H1 (cell line): Measurements from ENCODE around the gene LRRN1. TPM values are rescaled to one million over a fixed set of nuclear protein-coding genes. Genes with fewer than 3 reads are reported as not detected.
A peak's percentile ranks its signal among the peaks of the same experiment; 100 is the strongest.

Source experiments
- CTCF ChIA-PET: fragments of 300-600 bp; sonication (Branson Sonifier 250); formaldehyde crosslinking; loops from one replicate; lab custom pipeline; 2021; ENCODE audit not compliant: partially characterized antibody; lab: Charles Lee
- POLR2A ChIA-PET: fragments of 300-600 bp; sonication (Branson Sonifier 250); formaldehyde crosslinking; loops from one replicate; lab custom pipeline; 2021; ENCODE audit warnings: inconsistent platforms; ENCODE audit not compliant: partially characterized antibody; lab: Charles Lee
- DNase-seq, 2 experiments: peaks; one replicate each; pipeline versions ENCODE4 v3.0.0 to v3.0.0-alpha.2; 2010 to 2022; ENCODE audit warnings: low spot score in 2 of 2, low read depth in 1 of 2, mixed read lengths in 1 of 2
- FAIRE-seq: peaks from 2 replicates; lab custom pipeline; 2011; peaks lifted over from hg19 to GRCh38; lab: Jason Lieb, UNC
- H2AFZ ChIP-seq: 2 replicates; pipeline ENCODE4 v1.8.1; 2012; ENCODE audit warnings: low read length, inconsistent platforms
- H2AK5ac ChIP-seq: 2 replicates; pipeline ENCODE4 v1.6.1; 2013; ENCODE audit warnings: low read depth, low read length
- H2BK120ac ChIP-seq: replicated peaks from 2 replicates; pipeline ENCODE3; 2013; ENCODE audit warnings: low read depth, low read length, inconsistent platforms
- H2BK12ac ChIP-seq: 2 replicates; pipeline ENCODE4 v1.6.1; 2013; ENCODE audit warnings: low read depth, low read length
- H2BK15ac ChIP-seq: 2 replicates; pipeline ENCODE4 v1.6.1; 2013; ENCODE audit warnings: low read length
- H2BK20ac ChIP-seq: 2 replicates; pipeline ENCODE4 v1.6.1; 2013; ENCODE audit warnings: low read length
- H2BK5ac ChIP-seq: 2 replicates; pipeline ENCODE4 v1.6.1; 2013; ENCODE audit warnings: low read depth, low read length
- H3K14ac ChIP-seq: 2 replicates; pipeline ENCODE4 v1.6.1; 2013; ENCODE audit warnings: inconsistent platforms; ENCODE audit not compliant: insufficient read length
- H3K18ac ChIP-seq: 2 replicates; pipeline ENCODE4 v1.6.1; 2013; ENCODE audit warnings: low read length; ENCODE audit errors: extremely low read depth
- H3K23ac ChIP-seq: 2 replicates; pipeline ENCODE4 v1.6.1; 2013; ENCODE audit warnings: inconsistent platforms; ENCODE audit not compliant: insufficient read length
- H3K23me2 ChIP-seq: 2 replicates; pipeline ENCODE4 v1.6.1; 2013; ENCODE audit warnings: low read depth, low read length
- H3K27ac ChIP-seq: 2 replicates; pipeline ENCODE4 v1.6.1; 2011; ENCODE audit warnings: low read depth, low read length, inconsistent platforms
- H3K27me3 ChIP-seq, 4 experiments: replicated peaks in 1 of 4; 1 replicate in 1 of 4; 2 replicates in 3 of 4; pipeline versions ENCODE4 v1.6.1 to v1.8.1; 2011 to 2013; ENCODE audit warnings: low read length in 3 of 4, mild to moderate bottlenecking in 3 of 4, inconsistent platforms in 2 of 4, mixed read lengths in 2 of 4, moderate library complexity in 1 of 4; ENCODE audit not compliant: control insufficient read depth in 3 of 4, insufficient read depth in 3 of 4; ENCODE audit errors: extremely low read depth in 1 of 4
- H3K36me3 ChIP-seq, 4 experiments: 2 replicates each; pipeline versions ENCODE4 v1.6.1 to v1.8.1; 2011 to 2013; ENCODE audit warnings: mild to moderate bottlenecking in 4 of 4, low read length in 3 of 4, moderate library complexity in 2 of 4, control low read depth in 1 of 4, inconsistent platforms in 1 of 4; ENCODE audit not compliant: insufficient read depth in 4 of 4, control insufficient read depth in 2 of 4
- H3K4ac ChIP-seq: replicated peaks from 2 replicates; pipeline ENCODE3; 2013; ENCODE audit warnings: low read length, low read depth, mixed read lengths, inconsistent platforms; ENCODE audit not compliant: insufficient read length
- H3K4me1 ChIP-seq, 4 experiments: replicated peaks in 1 of 4; 1 replicate in 1 of 4; 2 replicates in 3 of 4; pipeline versions ENCODE4 v1.6.1 to v1.8.1; 2011 to 2013; ENCODE audit warnings: low read length in 3 of 4, inconsistent platforms in 2 of 4, mixed read lengths in 1 of 4; ENCODE audit not compliant: insufficient read depth in 4 of 4, control insufficient read depth in 3 of 4
- H3K4me2 ChIP-seq, 2 experiments: 2 replicates each; pipeline versions ENCODE4 v1.6.1 to v1.8.1; 2011 to 2013; ENCODE audit warnings: low read depth in 2 of 2, low read length in 2 of 2, control low read depth in 1 of 2, inconsistent platforms in 1 of 2, mild to moderate bottlenecking in 1 of 2; ENCODE audit not compliant: insufficient read depth in 1 of 2
- H3K4me3 ChIP-seq, 4 experiments: fragments of 200-600, 300-600 bp in 1 of 4; sonication (generic), shearing (Covaris generic), sonication (Bioruptor Twin) in 1 of 4; 2 replicates each; pipeline versions ENCODE4 v1.5.1 to v1.8.1; 2011 to 2016; ENCODE audit warnings: low read length in 4 of 4, low read depth in 3 of 4, control low read depth in 2 of 4, inconsistent platforms in 2 of 4, mild to moderate bottlenecking in 2 of 4, mixed read lengths in 1 of 4, moderate library complexity in 1 of 4; ENCODE audit not compliant: insufficient read depth in 2 of 4; ENCODE audit errors: extremely low read depth in 1 of 4
- H3K56ac ChIP-seq: replicated peaks from 2 replicates; pipeline ENCODE3; 2013; ENCODE audit warnings: low read depth, mild to moderate bottlenecking, mixed read lengths, low read length, inconsistent platforms; ENCODE audit not compliant: insufficient read length
- H3K79me1 ChIP-seq: 2 replicates; pipeline ENCODE4 v1.6.1; 2013; ENCODE audit warnings: low read depth, low read length, control low read depth
- H3K79me2 ChIP-seq, 2 experiments: 2 replicates each; pipeline versions ENCODE4 v1.6.1 to v1.8.1; 2012 to 2013; ENCODE audit warnings: low read length in 2 of 2, mild to moderate bottlenecking in 2 of 2, inconsistent platforms in 1 of 2; ENCODE audit not compliant: insufficient read depth in 2 of 2, control insufficient read depth in 1 of 2
- H3K9ac ChIP-seq, 4 experiments: replicated peaks in 1 of 4; 1 replicate in 1 of 4; 2 replicates in 3 of 4; pipeline versions ENCODE4 v1.6.1 to v1.8.1; 2011 to 2013; ENCODE audit warnings: low read depth in 3 of 4, low read length in 3 of 4, control low read depth in 2 of 4, mild to moderate bottlenecking in 2 of 4, moderate library complexity in 2 of 4, inconsistent platforms in 1 of 4; ENCODE audit errors: extremely low read depth in 1 of 4
- H3K9me3 ChIP-seq, 2 experiments: 2 replicates each; pipeline versions ENCODE4 v1.6.1 to v1.8.1; 2012 to 2013; ENCODE audit warnings: mild to moderate bottlenecking in 2 of 2, moderate library complexity in 2 of 2, control low read depth in 1 of 2, inconsistent platforms in 1 of 2, low read depth in 1 of 2, low read length in 1 of 2, mixed read lengths in 1 of 2; ENCODE audit not compliant: insufficient read depth in 2 of 2
- H4K20me1 ChIP-seq, 2 experiments: replicated peaks in 1 of 2; 2 replicates each; pipeline versions ENCODE3 to v1.8.1; 2011 to 2013; ENCODE audit warnings: inconsistent platforms in 2 of 2, low read length in 2 of 2, mild to moderate bottlenecking in 1 of 2; ENCODE audit not compliant: insufficient read depth in 2 of 2, control insufficient read depth in 1 of 2
- H4K5ac ChIP-seq: 2 replicates; pipeline ENCODE4 v1.6.1; 2013; ENCODE audit warnings: low read length, low read depth, mixed read lengths, inconsistent platforms; ENCODE audit not compliant: insufficient read length
- H4K8ac ChIP-seq: 2 replicates; pipeline ENCODE4 v1.8.0; 2013; ENCODE audit warnings: mild to moderate bottlenecking, moderate library complexity, low read length, inconsistent platforms; ENCODE audit not compliant: insufficient read depth; ENCODE audit errors: extremely low read depth
- H4K91ac ChIP-seq: replicated peaks from 2 replicates; pipeline ENCODE3; 2013; ENCODE audit warnings: low read length, mixed read lengths, inconsistent platforms; ENCODE audit not compliant: insufficient read length
- CHD1 ChIP-seq: IDR thresholded peaks from 2 replicates; pipeline ENCODE4 v1.6.1; 2012; ENCODE audit warnings: low read depth, low read length, improper control_type of control experiment
- HDAC2 ChIP-seq, 2 experiments: fragments of 300-600 bp in 1 of 2; sonication (generic) in 1 of 2; IDR thresholded peaks; 2 replicates each; pipeline ENCODE4 v1.6.1; 2011 to 2012; ENCODE audit warnings: low read depth in 2 of 2, low read length in 2 of 2, mild to moderate bottlenecking in 2 of 2, moderate library complexity in 2 of 2, borderline replicate concordance in 1 of 2, inconsistent platforms in 1 of 2
- NANOG ChIP-seq: IDR thresholded peaks from 2 replicates; pipeline ENCODE4 v1.6.1; 2011; ENCODE audit warnings: low read length, low read depth, mild to moderate bottlenecking, inconsistent platforms; ENCODE audit not compliant: insufficient read depth, poor library complexity, severe bottlenecking
- POLR2A ChIP-seq, 2 experiments: IDR thresholded peaks; 1 replicate in 1 of 2; 2 replicates in 1 of 2; pipeline ENCODE4 v1.6.1; 2011; ENCODE audit warnings: low read depth in 2 of 2, low read length in 2 of 2, mild to moderate bottlenecking in 2 of 2; ENCODE audit errors: control extremely low read depth in 1 of 2
- POLR2AphosphoS5 ChIP-seq: IDR thresholded peaks from 2 replicates; pipeline ENCODE4 v1.6.1; 2011; ENCODE audit warnings: low read depth, low read length
- RBBP5 ChIP-seq: IDR thresholded peaks from 2 replicates; pipeline ENCODE4 v1.7.1; 2012; ENCODE audit warnings: low read depth, mild to moderate bottlenecking, inconsistent platforms, low read length, moderate library complexity, borderline replicate concordance
- TAF1 ChIP-seq: IDR thresholded peaks from 2 replicates; pipeline ENCODE4 v1.6.1; 2011; ENCODE audit warnings: mild to moderate bottlenecking, low read depth, low read length
- TAF7 ChIP-seq: optimal IDR thresholded peaks from 2 replicates; pipeline ENCODE3; 2011; ENCODE audit warnings: low read depth, mild to moderate bottlenecking, inconsistent platforms, low read length, moderate library complexity, borderline replicate concordance
- TBP ChIP-seq: IDR thresholded peaks from 2 replicates; pipeline ENCODE4 v1.6.1; 2011; ENCODE audit warnings: low read depth, low read length, improper control_type of control experiment
- TEAD4 ChIP-seq: IDR thresholded peaks from 2 replicates; pipeline ENCODE4 v1.6.1; 2012; ENCODE audit warnings: low read depth, low read length, inconsistent platforms, mixed read lengths
- WGBS, 2 experiments: shearing (Covaris generic) in 1 of 2; methylation state at CpG; one replicate each; pipeline versions ENCODE4 v1.1.6 to v1.1.7; 2013 to 2015; ENCODE audit warnings: low lambda C conversion rate in 2 of 2, mixed read lengths in 2 of 2, inconsistent platforms in 1 of 2, low coverage in 1 of 2, missing lambda C conversion rate in 1 of 2; ENCODE audit not compliant: insufficient replicate concordance in 2 of 2, insufficient coverage in 1 of 2, insufficient read length in 1 of 2; ENCODE audit errors: extremely low coverage in 1 of 2, missing lambda C conversion rate in 1 of 2; 5-methylcytosine and 5-hydroxymethylcytosine counted together
- polyA plus RNA-seq, 7 experiments: library from polyadenylated mRNA; depleted of rRNA in 3 of 7; stranded (reverse) in 5 of 7; unstranded in 2 of 7; fragments of >200 nt in 5 of 7; fragments of 200-250 nt in 2 of 7; gene quantifications; 1 replicate in 5 of 7; 2 replicates in 1 of 7; 4 replicates in 1 of 7; pipeline versions ENCODE4 v1.2.1 to v1.2.3, GENCODE V29; 2011 to 2013; ENCODE audit warnings: missing spikeins in 2 of 7, mixed read lengths in 2 of 7
- total RNA-seq: library from RNA; stranded (reverse); fragmentation: NEBNext Ultra II Directional; extraction: Animal tissue kit (Norgen Biotek cat#: 25700); gene quantifications from 2 replicates; pipeline ENCODE4 v1.2.1, GENCODE V29; 2021

LRRN1 gene
- total and polyA plus RNA-seq, 2 of the 8 experiments (the other 6 are each of a cell fraction or from before 2014, with no cell fraction given): 159 to 199 TPM

GRCh38 chr3:3800685-3801493 is 1.7 kb downstream of the LRRN1 start:
- whole genome bisulfite sequencing, 2 experiments: 1% methylated on average over 44 of the region's 53 CpGs; no CpG with 5 or more reads in 1 of the 2 experiments
- peak overlapping the region; percentile 63; the same call in 1 of the 2 replicates for H2BK12ac ChIP-seq
- peak overlapping the region; percentile 81; the same call in 1 of the 2 replicates for H3K18ac ChIP-seq
- no peak for FAIRE-seq
- H3K23ac ChIP-seq: no peak overlapping the region
- no peak overlapping the region for H3K14ac ChIP-seq
- peaks cover 8 to 28% (median 15%) of the 10 kb centered on the region in 4 experiments; a peak in 6 of 7 replicates for H3K4me1 ChIP-seq
- no peak overlapping the region for H2AK5ac ChIP-seq
- POLR2A ChIA-PET: interaction anchor here (0.6 to 9.8 kb wide), 41 partner anchors 9 to 693 kb away, joined by 3 to 115 read pairs (median 4); no protein-coding TSS in a partner anchor
- H3K4me2 ChIP-seq: peak overlapping the region; percentile 81 to 98
- H3K27ac ChIP-seq: peak overlapping the region; percentile 93; the same call in 1 of the 2 replicates
- H4K91ac ChIP-seq: peak overlapping the region; percentile 52
- peak overlapping the region; percentile 77 for H2BK120ac ChIP-seq
- peak overlapping the region; percentile 90 for H4K5ac ChIP-seq
- H4K20me1 ChIP-seq: peaks cover 9 to 14% of the 10 kb centered on the region in 2 experiments
- peaks cover 0 to 7% (median 2%) of the 10 kb centered on the region in 4 experiments; a peak in 5 of 7 replicates for H3K27me3 ChIP-seq
- peak overlapping the region; percentile 92; the same call in 1 of the 2 replicates for H4K8ac ChIP-seq
- H2AFZ ChIP-seq: no peak overlapping the region
- CTCF ChIA-PET: interaction anchor here (0.8 to 2.8 kb wide), 8 partner anchors 9 to 833 kb away, joined by 3 to 11 read pairs (median 4); no protein-coding TSS in a partner anchor
- H2BK15ac ChIP-seq: no peak overlapping the region
- H3K23me2 ChIP-seq: peaks cover 12% of the 10 kb centered on the region
- TF ChIP-seq TAF1 (peak; percentile 38; the same call in 1 of the 2 replicates), RBBP5 (0 out of 2 replicates have a peak, but pooled peaks have one; percentile 35), TAF7 (peak; percentile 10), CHD1 (peak; percentile 54; the same call in 1 of the 2 replicates), NANOG (no peak), HDAC2 (IDR thresholded peaks at IDR 0.05; ENCODE audit: borderline replicate concordance in 1 of 2, low read depth in 2 of 2, low read length in 2 of 2) (peak in 1 of 2 experiments; percentile 50; a peak in 1 of 4 replicates), POLR2A (IDR thresholded peaks at IDR 0.05; ENCODE audit: control extremely low read depth in 1 of 2, low read depth in 2 of 2, low read length in 2 of 2) (peak in 1 of 2 experiments; percentile 44; a peak in 1 of 3 replicates), TEAD4 (peak; percentile 86), POLR2AphosphoS5 (peak; percentile 23; the same call in 1 of the 2 replicates), TBP (no peak)
- H3K4ac ChIP-seq: no peak overlapping the region
- DNase-seq: peak in 1 of 2 experiments; percentile 58
- H3K79me1 ChIP-seq: peaks cover under 1% of the 10 kb centered on the region; the same call in 1 of the 2 replicates
- peaks cover 0 to 47% (median 6%) of the 10 kb centered on the region in 4 experiments; a peak in 4 of 8 replicates for H3K36me3 ChIP-seq
- H2BK20ac ChIP-seq: no peak overlapping the region
- H3K9ac ChIP-seq: peak overlapping the region; percentile 73 to 92 (median 86)
- peak overlapping the region; percentile 95 for H2BK5ac ChIP-seq
- H3K4me3 ChIP-seq: peak overlapping the region; percentile 54 to 94 (median 87)
- H3K56ac ChIP-seq: peak overlapping the region; percentile 75
- H3K9me3 ChIP-seq: no peaks in the 10 kb centered on the region
- peaks cover 26 to 62% of the 10 kb centered on the region in 2 experiments for H3K79me2 ChIP-seq
